A549 (cell line): ENCODE results near the gene DNM3.

Source experiments
- CHD4 ChIP-seq: fragments of 200-600 bp; sonication (generic); IDR thresholded peaks from 2 replicates; pipeline ENCODE4 v1.6.1; 2016; ENCODE audit warnings: antibody characterized with exemption, mild to moderate bottlenecking, borderline replicate concordance
- CTCF ChIP-seq: fragments of >200 bp; sonication (Bioruptor Twin); formaldehyde crosslinking; IDR thresholded peaks from 3 replicates; pipeline ENCODE4 v1.5.1; 2016
- EP300 ChIP-seq, 2 experiments: fragments of >200 bp; sonication (Bioruptor Twin); formaldehyde crosslinking; IDR thresholded peaks; 2 replicates in 1 of 2; 3 replicates in 1 of 2; pipeline ENCODE4 v1.6.1; 2016 to 2017
- JUN ChIP-seq, 2 experiments: fragments of >200 bp; sonication (Bioruptor Twin); formaldehyde crosslinking; IDR thresholded peaks; 2 replicates in 1 of 2; 3 replicates in 1 of 2; pipeline ENCODE4 v1.6.1; 2016 to 2017
- JUNB ChIP-seq: fragments of >200 bp; sonication (Bioruptor Twin); formaldehyde crosslinking; IDR thresholded peaks from 2 replicates; pipeline ENCODE4 v1.6.1; 2016
- KDM1A ChIP-seq: fragments of 200-600 bp; sonication (generic); IDR thresholded peaks from 2 replicates; pipeline ENCODE4 v1.6.1; 2016; ENCODE audit warnings: low read depth, mild to moderate bottlenecking
- MAFK ChIP-seq: fragments of 450-650 bp; IDR thresholded peaks from 2 replicates; pipeline ENCODE4 v1.6.1; 2014; ENCODE audit not compliant: partially characterized antibody
- MAX ChIP-seq: IDR thresholded peaks from 2 replicates; pipeline ENCODE4 v1.6.1; 2012
- NR3C1 ChIP-seq: fragments of >200 bp; sonication (Bioruptor Twin); formaldehyde crosslinking; IDR thresholded peaks from 3 replicates; pipeline ENCODE4 v1.6.1; 2017
- POLR2A ChIP-seq: IDR thresholded peaks from 2 replicates; pipeline ENCODE4 v1.6.1; 2012; ENCODE audit warnings: mild to moderate bottlenecking, low read length
- RAD21 ChIP-seq, 2 experiments: fragments of >200 bp in 1 of 2; sonication (Bioruptor Twin) in 1 of 2; formaldehyde crosslinking in 1 of 2; IDR thresholded peaks in 1 of 2; conservative IDR thresholded peaks in 1 of 2; 2 replicates in 1 of 2; 3 replicates in 1 of 2; pipeline ENCODE4 v1.6.1; 2012 to 2018; ENCODE audit warnings: inconsistent platforms in 1 of 2
- REST ChIP-seq: fragments of 200-600 bp; sonication (generic); IDR thresholded peaks from 2 replicates; pipeline ENCODE4 v1.6.1; 2016; ENCODE audit warnings: antibody characterized with exemption, mild to moderate bottlenecking, moderate library complexity
- RFX5 ChIP-seq: fragments of 450-650 bp; IDR thresholded peaks from 2 replicates; pipeline ENCODE4 v1.7.1; 2014; ENCODE audit warnings: antibody characterized with exemption, mild to moderate bottlenecking, moderate library complexity

GRCh38 chr1:172452536-172453152, 611.3 kb downstream of the DNM3 start:
- TF ChIP-seq CTCF (no peak), NR3C1 (no peak), RFX5 (no peak), EP300 (IDR thresholded peaks at IDR 0.05) (no peak), RAD21 (conservative IDR thresholded peaks at IDR 0.05 in 1 of 2, IDR thresholded peaks at IDR 0.05 in 1 of 2) (no peak), JUNB (no peak), POLR2A (no peak), JUN (IDR thresholded peaks at IDR 0.05) (no peak), MAFK (no peak), CHD4 (no peak), MAX (no peak), KDM1A (no peak), REST (no peak)
